Activated naive CD4-positive, alpha-beta T cell treated with anti-CD3 and anti-CD28 coated beads, Interleukin-2, amount 10 ng/mL, durations not matched to agents 7 days and 5 days (primary cell): Measurements from ENCODE around the gene UBE2E1.
A peak's percentile ranks its signal among the peaks of the same experiment; 100 is the strongest.

ENCODE experiments used
- CTCF ChIA-PET: fragments of 350-600 bp; sonication (Branson Sonifier 250); formaldehyde crosslinking; loops from one replicate; lab custom pipeline; 2021; ENCODE audit warnings: antibody characterized with exemption; lab: Charles Lee
- DNase-seq: peaks from one replicate; pipeline ENCODE4 v3.0.0-alpha.2; 2020
- H3K27ac Mint-ChIP-seq: one replicate; pipeline ENCODE4 v1.8.0; 2021; ENCODE audit warnings: mild to moderate bottlenecking, moderate library complexity, mixed read lengths
- H3K27me3 Mint-ChIP-seq: one replicate; pipeline ENCODE4 v1.8.0; 2021; ENCODE audit warnings: mild to moderate bottlenecking, mixed read lengths
- H3K36me3 Mint-ChIP-seq: one replicate; pipeline ENCODE4 v1.8.0; 2021; ENCODE audit warnings: mixed read lengths
- H3K4me1 Mint-ChIP-seq: one replicate; pipeline ENCODE4 v1.8.0; 2021; ENCODE audit warnings: mixed read lengths
- H3K4me3 Mint-ChIP-seq: one replicate; pipeline ENCODE4 v1.8.0; 2021; ENCODE audit warnings: mild to moderate bottlenecking, moderate library complexity, mixed read lengths
- H3K9me3 Mint-ChIP-seq: one replicate; pipeline ENCODE4 v1.8.0; 2021; ENCODE audit warnings: mixed read lengths

Gene UBE2E1

DNA sequence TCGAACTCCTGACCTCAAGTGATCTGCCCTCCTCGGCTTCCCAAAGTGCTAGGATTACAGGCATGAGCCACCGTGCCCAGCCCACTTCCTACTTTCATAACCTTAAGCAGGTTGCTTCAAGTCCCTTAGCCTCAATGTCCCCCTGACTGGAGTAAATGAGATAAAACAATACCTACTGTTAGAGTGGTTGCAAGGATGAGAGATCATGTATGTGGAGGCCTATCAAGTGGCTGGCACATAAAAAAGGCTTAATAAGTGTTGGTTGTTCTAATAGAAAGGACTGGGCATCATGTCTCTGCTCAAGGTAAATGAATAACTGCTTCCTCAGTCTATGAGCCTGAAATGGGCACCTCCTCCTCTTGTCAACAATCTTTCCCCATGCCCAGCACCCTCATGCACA, 25.9 kb upstream of the UBE2E1 start:
- Mint-ChIP-seq H3K27ac (no peak overlapping the region), H3K36me3 (no peaks in the 10 kb centered on the region), H3K9me3 (no peaks in the 10 kb centered on the region), H3K4me3 (no peak overlapping the region), H3K4me1 (no peaks in the 10 kb centered on the region), H3K27me3 (peaks cover 16% of the 10 kb centered on the region)
- no peak for DNase-seq
- CTCF ChIA-PET: no interaction called here

DNA sequence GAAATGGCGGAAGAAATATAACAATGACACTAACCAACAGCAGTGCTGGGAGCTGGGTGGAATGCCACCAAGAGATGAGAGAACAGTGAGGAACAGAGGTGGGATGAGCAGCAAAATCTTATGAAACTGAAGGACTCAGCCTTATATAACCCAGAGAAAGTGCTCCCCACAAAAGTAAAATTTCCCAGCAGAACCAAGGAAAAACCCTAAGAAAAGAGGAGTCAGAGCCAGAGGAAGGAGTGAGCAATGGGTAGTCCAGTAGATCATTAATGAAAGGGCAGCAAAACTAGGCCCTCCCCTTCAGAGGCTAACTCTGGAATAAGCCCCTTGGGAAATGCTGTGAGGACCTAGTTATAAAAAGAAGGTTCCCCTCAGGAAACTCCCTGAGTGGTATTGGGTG, 24.7 kb upstream of the UBE2E1 start:
- H3K4me1 Mint-ChIP-seq: no peaks in the 10 kb centered on the region
- CTCF ChIA-PET: no interaction called here
- no peak overlapping the region for H3K27ac Mint-ChIP-seq
- H3K36me3 Mint-ChIP-seq: no peaks in the 10 kb centered on the region
- no peak overlapping the region for H3K4me3 Mint-ChIP-seq
- DNase-seq: no peak
- peaks cover 17% of the 10 kb centered on the region for H3K27me3 Mint-ChIP-seq
- no peaks in the 10 kb centered on the region for H3K9me3 Mint-ChIP-seq

DNA sequence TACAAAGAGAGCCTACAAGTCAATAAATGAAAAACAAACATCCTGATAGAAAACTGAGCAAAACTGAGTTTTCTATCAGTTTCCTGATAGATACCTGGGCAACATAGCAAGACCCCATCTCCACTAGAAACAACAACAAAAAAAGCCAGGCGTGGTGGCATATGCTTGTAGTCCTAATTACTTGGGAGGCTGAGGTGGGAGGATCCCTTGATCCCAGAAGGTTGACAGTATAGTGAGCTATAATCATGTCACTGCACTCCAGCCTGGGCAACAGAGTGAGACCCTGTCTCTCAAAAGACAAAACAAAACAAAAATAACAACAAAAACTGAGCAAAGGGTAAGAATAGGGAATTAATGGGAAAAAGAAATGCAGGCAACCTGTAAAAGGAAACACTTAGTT, 23.9 kb upstream of the UBE2E1 start:
- CTCF ChIA-PET: no interaction called here
- peak overlapping the region; percentile 50 for H3K27ac Mint-ChIP-seq
- no peak overlapping the region for H3K4me3 Mint-ChIP-seq
- no peaks in the 10 kb centered on the region for H3K4me1 Mint-ChIP-seq
- DNase-seq: no peak
- no peaks in the 10 kb centered on the region for H3K9me3 Mint-ChIP-seq
- H3K36me3 Mint-ChIP-seq: no peaks in the 10 kb centered on the region
- peaks cover 21% of the 10 kb centered on the region for H3K27me3 Mint-ChIP-seq

DNA sequence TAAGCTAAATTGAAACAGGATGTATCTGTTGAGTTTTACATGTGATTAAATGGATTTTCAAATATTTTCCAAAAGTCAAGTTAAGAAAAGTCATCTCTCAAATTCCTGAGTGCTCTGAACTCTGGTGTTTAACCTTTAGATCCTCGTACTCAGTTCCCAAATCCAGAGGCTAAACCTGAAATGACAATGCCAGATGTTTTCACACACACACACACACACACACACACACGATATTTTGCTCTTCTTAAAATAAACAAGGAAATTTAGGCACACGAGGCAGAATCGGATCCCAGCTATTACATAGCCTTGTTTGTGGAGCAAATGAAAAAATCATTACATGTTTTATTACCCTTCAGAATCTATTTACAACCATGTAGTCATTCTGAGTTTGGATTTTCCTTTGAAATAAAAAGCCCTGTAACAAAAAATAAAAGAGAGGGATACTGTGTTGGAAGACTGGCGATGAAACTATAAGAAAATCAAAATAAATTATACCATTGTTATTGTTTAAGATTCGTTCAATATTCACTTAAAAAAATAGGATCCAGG, 20.6 kb upstream of the UBE2E1 start:
- no peak overlapping the region for H3K27ac Mint-ChIP-seq
- CTCF ChIA-PET: no interaction called here
- DNase-seq: no peak
- H3K4me3 Mint-ChIP-seq: no peak overlapping the region
- H3K36me3 Mint-ChIP-seq: no peaks in the 10 kb centered on the region
- H3K27me3 Mint-ChIP-seq: peaks cover 23% of the 10 kb centered on the region
- no peaks in the 10 kb centered on the region for H3K9me3 Mint-ChIP-seq
- no peaks in the 10 kb centered on the region for H3K4me1 Mint-ChIP-seq

DNA sequence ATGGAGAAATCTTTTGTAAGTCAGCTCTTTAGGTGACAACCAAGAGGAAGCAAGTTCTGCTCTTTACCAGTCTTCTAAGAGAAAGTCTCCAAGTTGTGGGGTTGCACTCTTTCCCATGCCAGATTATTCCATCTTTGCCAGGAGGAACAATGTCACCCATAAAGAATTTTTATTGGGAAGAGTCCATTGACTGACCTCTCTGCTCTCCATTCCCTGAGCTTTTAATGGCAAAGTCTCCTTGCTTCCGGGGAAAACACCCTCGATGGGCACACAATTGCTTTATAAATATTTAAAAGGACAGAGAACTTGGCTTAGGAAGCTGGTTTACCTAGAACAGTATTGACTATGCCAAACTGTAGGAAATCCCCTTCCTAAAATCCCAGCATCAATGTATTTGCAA, 19.9 kb upstream of the UBE2E1 start:
- no peaks in the 10 kb centered on the region for H3K36me3 Mint-ChIP-seq
- no peak for DNase-seq
- H3K4me3 Mint-ChIP-seq: no peak overlapping the region
- H3K9me3 Mint-ChIP-seq: no peaks in the 10 kb centered on the region
- no peaks in the 10 kb centered on the region for H3K4me1 Mint-ChIP-seq
- CTCF ChIA-PET: no interaction called here
- H3K27ac Mint-ChIP-seq: no peak overlapping the region
- H3K27me3 Mint-ChIP-seq: peaks cover 23% of the 10 kb centered on the region

DNA sequence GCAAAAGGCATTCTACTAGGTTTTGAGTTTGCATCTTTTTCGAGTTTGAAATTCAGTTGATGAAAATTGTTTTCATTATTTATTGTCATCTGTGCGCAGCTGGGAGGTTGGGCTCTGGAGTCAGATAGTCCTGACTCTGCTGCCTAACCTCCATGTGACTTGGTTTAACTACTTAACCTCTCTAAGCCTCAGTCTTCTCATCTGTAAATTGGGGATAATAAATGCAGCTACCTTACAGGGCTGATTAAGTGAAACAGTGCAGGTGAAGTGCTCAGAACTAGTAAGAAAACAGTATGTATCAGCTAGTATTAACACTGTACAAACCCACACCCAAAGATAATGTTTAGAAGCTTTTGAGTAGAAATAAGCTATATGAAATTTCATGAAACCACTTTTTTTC, 14.1 kb upstream of the UBE2E1 start:
- H3K4me1 Mint-ChIP-seq: no peaks in the 10 kb centered on the region
- no peak for DNase-seq
- CTCF ChIA-PET: no interaction called here
- no peaks in the 10 kb centered on the region for H3K9me3 Mint-ChIP-seq
- peaks cover 30% of the 10 kb centered on the region for H3K27me3 Mint-ChIP-seq
- H3K4me3 Mint-ChIP-seq: no peak overlapping the region
- H3K36me3 Mint-ChIP-seq: no peaks in the 10 kb centered on the region
- no peak overlapping the region for H3K27ac Mint-ChIP-seq

DNA sequence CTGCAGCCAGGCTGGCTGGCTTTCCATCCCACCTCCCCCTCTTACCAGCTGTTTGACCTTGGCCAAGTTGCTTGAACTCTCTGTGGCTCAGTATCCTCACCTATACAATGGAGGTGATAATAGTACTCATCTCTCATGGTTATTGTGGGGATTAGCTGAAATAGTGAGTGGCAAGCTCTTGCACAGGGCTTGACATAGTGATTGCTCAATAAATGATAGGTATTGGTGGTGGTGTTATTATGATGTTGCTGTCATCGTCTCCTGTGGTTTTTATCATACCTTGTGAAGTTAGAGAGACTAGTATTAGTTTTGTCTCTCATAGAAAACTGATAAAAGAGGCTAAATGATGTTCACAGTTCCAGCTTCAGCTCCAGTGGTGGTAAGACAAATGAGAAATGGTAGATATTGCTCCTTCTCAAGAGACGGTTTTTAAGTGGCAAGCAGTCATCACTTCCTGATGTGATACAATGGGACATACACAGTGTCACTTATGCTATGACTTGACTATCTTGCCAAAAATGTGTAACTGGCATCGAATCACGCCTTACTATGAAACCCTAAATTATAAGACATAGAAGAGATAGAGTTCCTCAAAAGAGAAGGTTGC, 12.1 kb upstream of the UBE2E1 start:
- CTCF ChIA-PET: interaction anchor here (0.6 kb wide), 1 partner anchor 675 kb away, joined by 3 read pairs; no protein-coding TSS in a partner anchor
- Mint-ChIP-seq H3K27ac (no peak overlapping the region), H3K4me3 (no peak overlapping the region), H3K27me3 (peaks cover 49% of the 10 kb centered on the region), H3K4me1 (peaks cover 13% of the 10 kb centered on the region), H3K9me3 (no peaks in the 10 kb centered on the region), H3K36me3 (no peaks in the 10 kb centered on the region)
- no peak for DNase-seq

DNA sequence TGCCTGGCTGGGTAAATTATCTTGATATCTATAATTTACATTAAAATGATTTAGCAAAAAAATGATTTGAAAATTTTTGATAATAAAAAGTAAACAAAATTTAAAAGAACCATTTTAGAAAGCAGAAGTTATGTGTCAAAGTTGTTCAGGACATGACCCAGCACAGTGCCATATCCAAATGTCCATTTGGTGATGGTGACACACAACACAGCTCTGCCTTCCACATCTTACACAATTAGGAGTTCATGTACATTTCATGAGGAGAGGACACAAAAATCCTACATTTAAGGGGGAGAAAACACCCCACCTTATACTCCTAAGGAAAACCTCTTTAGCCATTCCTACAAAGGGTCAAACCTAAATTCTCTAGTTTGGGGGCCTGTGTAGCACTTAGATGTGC, 10.7 kb upstream of the UBE2E1 start:
- no peak for DNase-seq
- Mint-ChIP-seq H3K27ac (no peak overlapping the region), H3K36me3 (no peaks in the 10 kb centered on the region), H3K9me3 (no peaks in the 10 kb centered on the region), H3K4me1 (peaks cover 13% of the 10 kb centered on the region), H3K27me3 (peaks cover 48% of the 10 kb centered on the region), H3K4me3 (no peak overlapping the region)
- CTCF ChIA-PET: no interaction called here

DNA sequence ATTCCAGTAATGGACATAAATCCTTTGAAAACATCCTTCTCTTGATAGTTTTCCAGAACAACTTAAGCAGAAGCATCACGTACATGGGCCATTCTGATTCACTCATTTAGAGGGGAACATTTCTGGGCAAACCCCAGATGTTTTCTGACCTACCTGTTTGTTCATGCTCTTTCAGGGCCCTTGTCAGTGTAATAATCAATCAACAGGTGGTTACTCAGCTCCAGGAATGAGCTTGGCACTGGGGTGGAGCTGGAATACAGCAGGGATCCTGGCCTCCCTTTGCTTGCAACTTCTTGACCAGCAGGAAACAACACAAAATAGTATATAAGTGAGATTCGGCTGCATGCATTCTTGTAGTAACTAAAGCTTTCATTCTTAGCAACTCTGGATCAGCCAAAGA, 9.2 kb upstream of the UBE2E1 start:
- no peaks in the 10 kb centered on the region for H3K36me3 Mint-ChIP-seq
- peaks cover 13% of the 10 kb centered on the region for H3K4me1 Mint-ChIP-seq
- H3K27ac Mint-ChIP-seq: no peak overlapping the region
- H3K4me3 Mint-ChIP-seq: no peak overlapping the region
- H3K27me3 Mint-ChIP-seq: peaks cover 51% of the 10 kb centered on the region
- CTCF ChIA-PET: no interaction called here
- DNase-seq: no peak
- no peaks in the 10 kb centered on the region for H3K9me3 Mint-ChIP-seq

DNA sequence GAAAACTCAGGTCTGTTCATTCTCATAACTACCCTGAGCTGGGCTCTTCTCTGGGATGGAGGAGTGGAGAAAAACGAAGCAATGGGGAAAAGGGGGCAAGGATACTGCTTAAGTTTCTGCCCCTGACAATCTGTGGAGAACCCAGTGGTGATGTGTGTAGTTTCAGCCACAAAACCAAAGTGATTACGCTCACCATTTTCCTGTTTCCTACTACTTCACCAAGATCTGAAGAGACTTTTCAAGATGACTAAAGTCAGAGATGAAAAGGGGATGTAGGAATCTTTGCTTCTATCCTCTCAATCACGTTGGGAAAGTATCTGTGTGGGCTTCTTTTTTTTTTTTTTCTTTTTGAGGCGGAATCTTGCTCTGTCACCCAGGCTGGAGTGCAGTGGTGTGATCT, 8.3 kb upstream of the UBE2E1 start:
- H3K9me3 Mint-ChIP-seq: no peaks in the 10 kb centered on the region
- H3K4me1 Mint-ChIP-seq: peaks cover 13% of the 10 kb centered on the region
- CTCF ChIA-PET: no interaction called here
- no peak overlapping the region for H3K27ac Mint-ChIP-seq
- H3K36me3 Mint-ChIP-seq: no peaks in the 10 kb centered on the region
- peaks cover 52% of the 10 kb centered on the region for H3K27me3 Mint-ChIP-seq
- H3K4me3 Mint-ChIP-seq: no peak overlapping the region
- no peak for DNase-seq

DNA sequence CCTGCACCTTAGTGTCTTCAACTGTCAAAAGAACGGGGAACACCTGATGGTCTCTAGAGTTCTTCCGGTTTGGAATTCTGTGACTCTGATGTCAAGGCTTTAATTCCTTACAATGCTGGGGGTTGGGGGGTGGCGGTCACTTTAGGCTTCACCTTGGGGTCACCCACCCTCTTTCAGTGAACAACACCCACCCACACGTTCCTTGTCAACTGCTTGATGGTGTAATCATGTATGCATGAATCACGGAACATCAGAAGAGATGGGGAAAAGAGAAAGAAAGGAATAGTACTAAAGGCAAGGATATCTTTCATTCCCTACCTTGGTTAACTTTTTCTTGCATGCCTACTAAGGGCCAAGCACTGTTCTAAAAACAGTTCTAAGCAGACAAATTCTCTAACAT, 7.3 kb upstream of the UBE2E1 start:
- Mint-ChIP-seq H3K9me3 (no peaks in the 10 kb centered on the region), H3K36me3 (no peaks in the 10 kb centered on the region), H3K27me3 (peaks cover 62% of the 10 kb centered on the region), H3K4me3 (no peak overlapping the region), H3K27ac (no peak overlapping the region), H3K4me1 (peaks cover 13% of the 10 kb centered on the region)
- CTCF ChIA-PET: no interaction called here
- no peak for DNase-seq

DNA sequence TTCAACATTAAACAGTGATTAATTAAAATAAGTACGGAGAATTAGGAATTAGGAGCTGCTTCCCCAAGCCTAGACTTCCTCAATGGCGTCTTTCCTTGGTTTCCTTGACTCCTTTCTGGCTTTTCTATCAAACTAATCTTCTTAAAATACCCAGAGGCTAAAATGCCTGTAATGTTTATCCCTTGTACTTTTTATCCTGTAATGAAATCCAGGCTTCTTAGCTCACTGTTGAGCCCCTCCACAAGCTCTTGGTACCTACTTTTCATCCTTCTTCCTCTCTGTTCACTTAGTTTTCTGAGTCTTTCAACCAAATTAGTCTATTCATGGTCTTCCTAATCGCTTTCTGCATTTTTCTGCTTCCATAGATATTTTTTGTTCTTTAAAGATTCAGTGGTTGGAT, 6.9 kb upstream of the UBE2E1 start:
- no peaks in the 10 kb centered on the region for H3K36me3 Mint-ChIP-seq
- CTCF ChIA-PET: no interaction called here
- no peak overlapping the region for H3K4me3 Mint-ChIP-seq
- H3K27me3 Mint-ChIP-seq: peaks cover 61% of the 10 kb centered on the region
- H3K27ac Mint-ChIP-seq: no peak overlapping the region
- H3K4me1 Mint-ChIP-seq: peaks cover 13% of the 10 kb centered on the region
- no peak for DNase-seq
- no peaks in the 10 kb centered on the region for H3K9me3 Mint-ChIP-seq

DNA sequence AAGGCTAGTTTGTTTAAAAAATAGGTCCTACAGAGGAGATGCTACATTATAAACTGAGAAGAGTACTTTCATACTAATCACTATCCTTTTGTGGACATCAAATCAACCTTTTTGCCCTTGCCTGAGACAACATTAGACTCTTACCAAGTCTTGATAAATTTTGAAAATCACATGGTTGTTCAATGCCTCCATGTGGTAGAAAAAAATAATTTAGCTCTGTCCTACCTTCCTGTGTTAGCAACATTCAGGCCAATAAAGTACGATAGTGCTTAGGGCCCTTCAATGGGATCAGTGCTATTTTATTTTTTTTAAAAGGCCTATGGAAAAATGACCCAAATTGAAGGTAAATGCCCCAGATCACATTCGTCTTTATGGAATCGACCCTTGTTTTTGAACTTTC, 5.0 kb upstream of the UBE2E1 start:
- peaks cover 20% of the 10 kb centered on the region for H3K4me1 Mint-ChIP-seq
- H3K27ac Mint-ChIP-seq: no peak overlapping the region
- CTCF ChIA-PET: no interaction called here
- H3K36me3 Mint-ChIP-seq: no peaks in the 10 kb centered on the region
- H3K9me3 Mint-ChIP-seq: no peaks in the 10 kb centered on the region
- H3K4me3 Mint-ChIP-seq: no peak overlapping the region
- peaks cover 63% of the 10 kb centered on the region for H3K27me3 Mint-ChIP-seq
- no peak for DNase-seq

DNA sequence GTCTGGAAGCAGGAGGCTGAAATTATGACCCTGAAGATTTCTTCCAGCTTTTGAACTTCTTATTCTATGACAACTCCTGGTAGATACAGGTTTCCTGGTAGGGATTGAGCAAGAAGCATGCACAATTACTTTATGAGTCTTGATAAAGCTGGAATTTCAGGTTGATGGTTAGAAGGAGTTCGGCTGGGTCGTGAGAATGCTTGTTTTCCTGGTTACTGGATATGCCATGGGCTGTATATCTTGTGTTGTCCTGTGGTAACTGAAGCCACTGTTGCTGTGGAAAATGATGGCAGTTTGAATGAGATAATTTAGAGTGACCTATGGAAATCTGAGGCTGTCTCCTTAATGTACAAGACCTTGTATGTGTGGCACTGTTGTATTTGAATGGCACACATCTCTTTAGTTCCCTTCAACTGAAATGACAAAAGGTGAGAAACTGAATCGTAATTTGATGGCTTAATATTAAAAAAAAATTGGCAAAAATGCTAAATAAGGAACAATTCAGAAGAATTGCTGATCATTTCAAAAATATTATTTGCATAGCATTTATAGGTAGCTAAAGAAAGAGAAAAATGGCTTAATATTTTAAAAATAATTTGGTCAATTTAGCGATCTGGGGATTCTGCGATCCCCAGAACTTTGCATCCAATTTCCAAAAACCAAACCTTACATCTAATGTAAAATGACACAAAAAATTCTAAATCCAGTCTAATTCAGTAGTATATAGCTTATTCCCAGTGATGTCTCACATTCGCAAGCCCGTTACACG, 1.1 kb upstream of the UBE2E1 start:
- Mint-ChIP-seq H3K4me3 (peak overlapping the region; percentile 94), H3K4me1 (peaks cover 32% of the 10 kb centered on the region), H3K9me3 (no peaks in the 10 kb centered on the region), H3K27ac (no peak overlapping the region), H3K27me3 (peaks cover 49% of the 10 kb centered on the region), H3K36me3 (peaks cover 27% of the 10 kb centered on the region)
- CTCF ChIA-PET: interaction anchor here (0.6 kb wide), 1 partner anchor 125 kb away, joined by 3 read pairs; no protein-coding TSS in a partner anchor
- DNase-seq: no peak

DNA sequence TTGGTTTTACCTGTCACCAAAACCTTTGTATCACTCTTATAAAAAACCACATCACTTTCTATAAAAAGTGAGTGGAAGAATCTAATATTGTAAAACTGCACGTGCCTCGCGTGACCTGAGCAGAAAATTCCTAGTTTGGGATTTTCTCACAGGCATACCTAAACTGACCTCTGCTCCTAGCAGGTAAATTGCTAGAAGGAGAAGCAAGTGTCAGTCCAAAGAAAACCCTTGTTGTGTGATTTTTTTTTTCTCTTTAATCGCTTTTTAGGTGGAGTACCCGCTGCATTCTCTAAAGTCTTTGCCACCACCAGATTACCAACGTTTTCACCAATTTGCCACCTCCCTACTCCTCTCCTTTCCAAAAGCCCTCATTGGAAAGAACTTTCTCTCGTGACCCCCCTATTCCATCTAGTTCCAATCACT, 534 bp upstream of the UBE2E1 start:
- Mint-ChIP-seq H3K36me3 (peaks cover 33% of the 10 kb centered on the region), H3K27ac (peak overlapping the region; percentile 49), H3K9me3 (no peaks in the 10 kb centered on the region), H3K4me1 (peaks cover 38% of the 10 kb centered on the region), H3K27me3 (peaks cover 45% of the 10 kb centered on the region), H3K4me3 (peak overlapping the region; percentile 94)
- DNase-seq: no peak
- CTCF ChIA-PET: no interaction called here
